NCI-H2196 treated with DMSO at 0.1 percent for 48 hours (cell line): ENCODE results near the gene NCBP3.
"Not testable (repeated sequence)": the region's sequence is repeated elsewhere in the genome, so short reads cannot be mapped to it uniquely, and the experiment has no call there.

Source experiments
- DNase-seq: peaks from one replicate; lab custom pipeline; 2025; ENCODE audit not compliant: unreplicated experiment; lab: John Stamatoyannopoulos, UW

The NCBP3 gene

DNA sequence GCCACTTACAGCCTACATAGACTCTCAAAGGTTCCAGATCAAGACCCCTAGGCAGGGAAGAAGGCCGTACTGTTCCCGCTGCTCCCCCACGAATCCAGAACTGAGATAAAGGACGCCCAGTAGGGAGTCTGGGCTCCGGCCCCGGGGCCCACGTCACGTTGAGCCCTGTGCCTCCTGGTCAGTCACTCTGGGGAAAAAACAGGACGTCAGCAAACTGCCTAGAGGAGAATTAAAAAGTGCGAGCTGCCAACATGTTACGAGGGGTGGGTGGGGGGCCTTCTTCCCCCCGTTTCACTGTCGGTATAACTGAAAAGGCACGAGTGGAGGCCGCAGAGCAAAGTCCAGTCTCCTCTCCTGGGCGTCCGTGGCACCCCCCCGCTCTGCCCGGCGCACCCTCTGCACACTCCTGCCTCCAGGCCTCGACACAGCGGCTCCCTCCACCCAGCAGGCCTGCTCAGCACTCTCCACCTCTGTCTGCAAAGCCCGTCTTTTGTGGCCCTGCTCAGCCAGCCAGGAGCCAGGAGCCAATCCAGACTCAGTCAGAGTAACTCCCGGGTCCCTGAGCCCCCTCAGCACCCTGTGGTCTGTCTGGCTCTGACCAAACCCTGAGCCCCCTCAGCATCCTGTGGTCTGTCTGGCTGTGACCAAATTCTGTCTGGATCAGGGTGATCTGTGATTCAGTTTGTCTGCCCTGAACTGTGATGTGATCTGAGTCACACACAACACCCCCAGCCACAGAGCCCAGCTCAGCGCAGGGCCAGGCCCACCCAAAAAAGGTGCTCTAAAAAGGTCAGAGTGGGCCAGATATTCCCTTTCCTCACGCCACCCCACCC lies 51.3 kb downstream of the NCBP3 start:
- DNase-seq = no peak

DNA sequence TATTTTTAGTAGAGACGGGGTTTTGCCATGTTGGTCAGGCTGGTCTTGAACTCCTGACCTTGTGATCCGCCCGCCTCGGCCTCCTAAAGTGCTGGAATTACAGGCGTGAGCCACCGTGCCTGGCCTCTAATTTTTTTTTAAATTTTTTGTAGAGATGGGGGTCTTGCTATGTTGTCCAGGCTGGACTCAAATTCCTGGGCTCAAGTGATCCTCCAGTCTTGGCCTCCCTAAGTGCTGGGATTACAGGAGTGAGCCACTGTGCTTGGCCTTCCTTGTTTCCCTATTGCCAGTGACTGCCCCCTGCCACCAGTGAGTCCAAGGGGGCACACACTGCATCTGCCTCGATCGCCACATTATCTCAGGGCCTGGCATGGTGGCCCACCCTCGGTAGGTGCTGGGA lies 51.9 kb downstream of the NCBP3 start:
- DNase-seq = not testable (repeated sequence)

DNA sequence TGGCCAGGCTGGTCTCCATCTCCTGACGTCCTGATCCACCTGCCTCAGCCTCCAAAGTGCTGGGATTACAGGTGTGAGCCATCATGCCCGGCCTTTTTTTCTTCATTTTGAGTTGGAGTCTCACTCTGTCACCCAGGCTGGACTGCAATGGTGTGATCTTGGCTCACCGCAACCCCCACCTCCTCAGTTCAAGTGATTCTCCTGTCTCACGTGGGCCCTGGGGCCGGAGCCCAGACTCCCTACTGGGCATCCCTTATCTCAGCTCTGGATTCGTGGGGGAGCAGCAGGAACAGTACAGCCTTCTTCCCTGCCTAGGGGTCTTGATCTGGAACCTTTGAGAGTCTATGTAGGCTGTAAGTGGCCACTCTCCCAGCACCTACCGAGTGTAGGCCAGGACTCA lies 52.8 kb downstream of the NCBP3 start:
- not testable (repeated sequence) for DNase-seq

DNA sequence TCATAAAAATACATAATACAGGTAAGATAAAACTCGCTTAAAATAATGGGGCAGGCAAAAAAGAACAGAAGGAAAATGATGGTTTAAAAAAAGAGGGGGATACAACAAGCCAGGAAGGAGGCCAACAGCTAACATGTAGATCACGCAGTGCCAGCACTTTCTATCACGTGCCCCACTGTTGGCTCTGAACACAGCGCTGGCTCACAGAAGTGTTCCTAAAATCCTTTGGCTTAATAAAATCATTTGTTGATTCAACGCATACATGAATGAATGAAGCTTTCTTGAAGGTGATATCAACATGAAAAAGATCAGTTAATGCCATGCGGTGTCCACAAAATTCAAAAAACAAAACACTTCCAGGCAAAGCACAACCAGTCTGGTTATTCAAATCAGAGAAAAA lies 53.6 kb downstream of the NCBP3 start:
- no peak for DNase-seq

DNA sequence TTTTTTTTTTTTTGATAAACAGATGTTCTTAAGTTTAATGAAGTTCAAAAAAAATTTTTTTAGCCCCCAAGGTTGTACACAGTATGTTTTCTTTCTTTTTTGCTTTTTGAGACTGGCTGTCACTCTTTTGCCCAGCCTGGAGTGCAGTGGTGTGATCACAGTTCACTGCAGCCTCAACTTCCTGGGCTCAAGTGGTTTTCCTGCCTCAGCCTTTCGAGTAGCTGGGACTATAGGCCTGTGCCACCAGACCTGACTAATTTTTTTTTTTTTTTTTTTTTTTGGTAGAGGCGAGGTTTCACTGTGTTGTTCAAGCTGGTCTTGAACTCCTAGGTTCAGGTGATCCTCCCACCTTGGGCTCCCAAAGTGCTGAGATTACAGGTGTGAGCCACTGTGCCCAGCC lies 57.8 kb downstream of the NCBP3 start:
- no peak for DNase-seq

DNA sequence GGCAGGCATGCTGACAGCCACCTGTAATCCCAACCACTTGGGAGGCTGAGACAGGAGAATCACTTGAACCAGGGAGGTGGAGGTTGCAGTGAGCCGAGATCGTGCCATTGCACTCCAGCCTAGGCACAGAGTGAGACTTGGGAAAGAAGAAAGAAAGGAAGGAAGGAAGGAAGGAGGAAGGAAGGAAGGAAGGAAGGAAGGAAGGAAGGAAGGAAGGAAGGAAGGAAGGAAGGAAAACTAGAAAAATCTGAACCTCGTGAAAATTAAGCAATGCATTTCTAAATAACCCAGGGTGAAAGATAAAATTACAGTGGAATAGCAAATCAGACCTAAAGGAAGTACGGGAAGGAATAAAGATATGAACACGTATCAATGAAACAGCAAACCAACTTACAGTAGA lies 60.7 kb downstream of the NCBP3 start:
- not testable (repeated sequence) for DNase-seq

DNA sequence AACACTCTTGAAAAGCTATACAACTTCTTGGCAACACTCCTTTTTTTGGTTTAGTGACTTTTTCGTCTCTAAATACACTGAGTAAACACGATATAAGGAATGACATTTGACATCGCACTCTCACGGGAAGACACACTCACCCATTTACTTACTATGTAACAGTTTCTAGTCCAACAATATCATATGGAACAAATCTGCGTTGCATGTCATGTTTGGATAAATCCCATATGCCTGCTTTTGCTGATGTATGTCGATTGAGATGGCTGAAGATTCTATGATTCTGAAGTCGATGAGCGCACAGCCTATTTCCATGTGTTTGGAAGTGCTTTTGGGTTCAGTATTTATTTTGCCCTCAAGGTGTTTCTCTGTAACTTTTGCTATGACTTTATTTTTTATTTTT lies 63.3 kb downstream of the NCBP3 start:
- DNase-seq = no peak

DNA sequence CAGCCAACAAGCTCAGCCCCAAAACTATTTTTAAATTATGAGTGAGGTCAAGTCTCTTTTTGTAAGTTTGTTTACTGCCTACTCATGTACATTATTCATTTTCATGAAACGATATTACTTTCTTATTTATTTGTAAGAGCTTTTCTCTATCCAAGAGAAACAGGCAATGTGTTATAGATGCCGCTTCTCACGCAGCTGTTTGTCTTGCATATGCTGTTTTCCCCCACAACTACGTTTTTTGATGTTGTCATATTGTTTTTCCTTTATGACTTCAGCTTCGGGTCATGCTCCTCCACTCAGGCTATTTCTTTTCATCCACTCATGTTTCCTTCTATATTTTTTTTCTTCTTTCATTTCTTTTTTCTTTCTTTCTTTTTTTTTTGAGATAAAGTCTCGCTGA lies 65.1 kb downstream of the NCBP3 start:
- DNase-seq = no peak

DNA sequence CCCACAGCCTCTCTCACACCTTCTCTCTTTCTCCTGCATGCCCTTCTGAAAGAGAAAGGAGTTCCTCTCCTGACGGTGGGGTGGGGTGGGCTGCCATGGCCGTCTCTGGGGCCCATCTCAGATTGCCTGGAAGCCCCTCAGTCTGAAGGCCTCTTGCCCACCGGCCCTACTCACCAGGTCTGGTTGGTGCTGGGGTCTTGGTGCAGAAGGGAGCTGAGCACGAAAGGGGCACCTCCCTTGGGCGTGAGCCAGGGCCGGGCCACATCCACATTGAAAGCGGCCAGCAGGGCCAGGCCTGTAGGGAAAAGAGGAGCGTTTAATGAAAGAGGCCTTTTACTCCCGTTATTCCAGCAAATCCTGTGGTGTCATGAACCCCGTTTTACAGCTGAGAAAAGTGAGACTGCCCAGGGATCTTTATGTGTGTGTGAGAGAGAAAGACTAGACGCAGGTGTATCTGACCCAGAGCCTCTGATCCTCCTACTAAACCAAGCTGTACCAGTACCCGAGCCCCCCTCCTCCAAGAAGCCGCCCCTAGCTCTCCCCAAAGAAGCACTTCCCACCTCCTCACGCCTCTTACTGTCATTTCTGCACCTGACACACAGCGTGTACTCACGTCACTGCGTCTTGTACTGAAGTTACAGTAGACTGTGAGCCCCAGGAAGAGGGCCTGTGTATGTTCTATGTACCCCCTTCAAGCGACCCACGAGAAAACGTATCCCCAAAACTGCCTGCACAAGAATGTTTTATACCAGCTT lies 68.5 kb downstream of the NCBP3 start:
- no peak for DNase-seq

DNA sequence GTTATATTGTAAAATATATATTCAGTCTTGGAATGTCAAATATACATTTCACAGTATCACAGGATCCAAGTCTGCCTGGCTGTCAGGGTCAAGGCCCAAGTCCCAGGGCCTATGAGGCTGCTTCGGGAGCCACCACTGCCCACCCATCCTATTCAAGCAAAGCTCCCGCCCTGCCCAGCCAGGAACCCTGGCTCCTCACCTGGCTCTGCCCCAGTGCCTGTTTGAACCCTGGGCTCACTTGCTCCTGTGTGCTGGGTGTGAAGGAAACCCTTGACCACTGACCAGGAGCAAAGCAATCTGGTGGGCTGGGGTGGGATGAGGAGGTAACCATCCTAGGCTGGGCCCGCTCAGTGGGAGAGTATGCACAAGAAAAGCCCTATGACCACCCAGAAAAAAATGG lies 72.1 kb downstream of the NCBP3 start:
- DNase-seq = no peak

DNA sequence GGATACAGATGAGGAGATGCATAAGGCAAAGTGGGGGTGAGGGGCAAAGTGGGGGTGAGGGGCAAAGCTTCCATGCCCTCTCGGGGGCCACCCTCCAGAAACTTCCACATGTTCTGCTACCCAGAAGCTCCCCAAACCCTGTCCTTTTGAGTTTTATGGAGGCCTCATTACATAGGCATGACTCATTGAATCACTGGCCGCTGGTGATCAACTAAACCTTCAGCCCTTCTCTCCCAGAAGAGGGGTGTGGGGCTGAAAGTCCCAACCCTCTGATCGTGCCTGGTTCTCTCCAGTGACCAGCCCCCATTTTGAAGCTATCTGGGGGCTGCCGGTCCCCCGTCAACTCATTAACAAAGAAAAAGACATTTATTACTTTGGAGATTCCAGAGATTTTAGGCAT lies 72.5 kb downstream of the NCBP3 start:
- no peak for DNase-seq

DNA sequence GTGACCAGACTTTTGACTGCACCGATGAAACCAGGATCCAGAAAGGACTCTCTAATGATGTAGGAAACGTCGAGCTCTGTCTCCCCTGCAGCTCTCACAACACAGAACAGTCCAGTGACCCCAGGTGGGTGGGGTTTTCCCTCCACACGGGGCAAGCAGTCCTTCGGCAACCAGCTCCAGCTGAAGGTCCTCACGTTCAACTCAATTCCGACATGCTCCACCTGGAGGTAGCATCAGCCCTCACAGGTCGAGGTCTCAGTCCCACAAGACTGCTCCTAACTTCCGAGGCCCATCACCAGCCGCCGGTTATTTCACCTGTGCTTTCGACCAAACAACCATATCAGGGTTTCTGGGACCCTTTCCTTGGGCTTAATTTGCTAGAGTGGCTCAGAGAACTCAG lies 73.3 kb downstream of the NCBP3 start:
- DNase-seq = no peak

DNA sequence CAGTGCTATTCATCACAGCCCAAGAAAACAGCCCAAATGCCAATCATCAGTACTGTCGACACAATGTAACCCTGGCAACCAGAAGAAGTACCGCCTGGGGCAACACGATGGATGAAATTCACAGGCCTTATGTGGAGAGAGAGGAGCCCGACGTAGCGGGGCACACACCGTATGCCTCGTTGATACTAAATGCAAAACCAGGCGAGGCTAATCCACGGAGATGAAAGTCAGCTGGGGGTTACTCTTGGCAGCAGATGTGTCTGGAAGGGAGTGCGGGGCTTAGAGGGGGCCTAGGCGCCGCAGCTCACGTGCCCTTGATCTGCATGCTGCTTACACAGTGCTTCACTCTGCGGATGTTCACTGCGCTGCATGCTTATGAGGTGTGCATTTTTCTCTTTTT lies 74.9 kb downstream of the NCBP3 start:
- DNase-seq = no peak

DNA sequence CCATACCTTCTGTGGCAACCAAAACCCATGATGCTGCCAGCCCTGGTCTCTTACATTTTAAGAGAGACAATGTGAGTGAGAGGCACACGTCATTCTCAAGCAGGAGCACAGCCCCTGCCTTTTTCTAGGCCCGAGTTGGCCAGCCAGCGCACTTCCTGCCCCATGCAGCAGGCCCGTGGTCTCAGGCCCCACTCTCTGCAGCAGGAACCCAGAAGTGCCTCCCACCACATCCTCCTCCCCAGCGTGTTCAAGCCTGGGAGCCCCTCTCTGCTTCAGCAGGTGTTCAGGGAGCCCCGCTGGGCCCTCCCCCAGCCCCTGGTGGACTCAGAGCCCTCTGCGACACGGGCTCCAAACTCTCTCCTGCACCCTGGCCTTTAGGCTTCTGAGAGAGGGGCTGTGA lies 75.6 kb downstream of the NCBP3 start:
- no peak for DNase-seq

DNA sequence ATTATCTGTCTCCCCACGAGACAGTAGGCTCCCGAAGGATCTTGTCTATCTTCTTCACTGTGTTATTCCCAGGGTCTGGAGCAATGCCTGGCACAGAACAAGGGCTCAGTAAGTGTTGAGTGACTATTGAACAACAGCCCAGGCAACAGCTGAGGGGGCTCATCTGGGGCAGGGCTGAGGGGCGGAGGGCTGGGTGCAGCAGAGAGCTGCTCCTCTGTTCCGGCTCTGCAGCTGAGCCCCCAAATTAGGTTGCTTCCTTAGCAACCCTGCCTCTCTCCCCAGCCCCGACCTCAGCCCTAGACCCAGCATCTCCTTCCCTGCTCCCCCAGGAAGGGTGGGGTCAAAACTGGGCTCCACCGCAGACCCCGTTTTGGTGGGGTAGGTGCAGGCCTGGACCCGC lies 77.3 kb downstream of the NCBP3 start:
- no peak for DNase-seq

DNA sequence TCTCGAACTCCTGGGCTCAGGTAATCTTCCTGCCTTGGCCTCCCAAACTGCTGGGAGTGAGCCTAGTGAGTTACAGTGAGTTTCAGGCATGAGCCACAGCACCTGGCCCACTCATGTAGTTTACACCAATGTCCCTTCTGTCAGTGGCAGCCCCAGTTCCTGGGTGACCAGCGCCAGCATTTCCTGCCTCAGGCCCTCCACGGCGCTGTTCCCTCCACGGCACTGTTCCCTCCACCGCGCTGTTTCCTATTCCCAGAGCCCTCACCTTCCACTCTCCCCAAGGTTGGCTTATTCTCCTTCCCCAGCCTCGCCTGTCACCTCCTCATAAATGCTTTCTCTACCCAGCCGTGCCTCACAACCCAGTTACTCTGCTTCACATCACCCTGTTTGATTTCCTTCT lies 77.7 kb downstream of the NCBP3 start:
- no peak for DNase-seq

DNA sequence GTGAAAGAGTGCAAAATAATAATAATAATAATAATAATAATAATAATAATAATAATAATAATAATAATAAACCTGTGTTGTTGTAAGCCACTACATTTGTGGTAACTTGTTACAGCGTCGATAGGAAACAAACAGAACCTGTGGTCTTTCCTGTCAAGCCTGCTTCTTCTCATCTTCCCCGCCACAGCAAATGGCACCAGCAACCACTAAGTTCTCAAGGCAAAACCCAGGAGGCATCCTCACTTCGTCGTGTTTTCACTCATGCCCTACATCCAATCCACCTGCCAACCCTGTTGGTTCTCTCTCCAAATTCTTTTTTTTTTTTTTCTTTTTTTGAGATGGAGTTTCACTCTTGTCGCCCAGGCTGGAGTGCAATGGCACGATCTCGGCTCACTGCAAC lies 79.3 kb downstream of the NCBP3 start:
- no peak for DNase-seq

DNA sequence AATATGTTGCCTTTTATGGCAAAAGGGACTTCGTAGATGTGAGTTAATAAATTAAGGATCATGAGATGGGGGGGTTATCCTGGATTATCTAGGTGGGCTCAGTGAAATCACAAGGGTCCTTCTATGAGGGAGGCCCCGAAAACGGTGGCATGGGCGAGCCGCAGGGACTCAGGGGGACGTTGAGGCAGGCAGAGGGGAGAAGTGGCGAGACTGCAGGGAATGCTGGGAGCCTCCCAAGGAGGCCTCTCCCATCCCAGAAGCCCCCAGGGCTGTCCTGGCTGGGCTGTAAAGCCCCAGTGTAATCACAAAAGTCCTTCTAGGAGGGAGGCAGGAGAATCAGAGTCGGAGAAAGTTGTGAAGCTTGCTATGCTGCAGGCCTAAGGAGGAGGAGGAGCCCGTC lies 80.1 kb downstream of the NCBP3 start:
- no peak for DNase-seq

DNA sequence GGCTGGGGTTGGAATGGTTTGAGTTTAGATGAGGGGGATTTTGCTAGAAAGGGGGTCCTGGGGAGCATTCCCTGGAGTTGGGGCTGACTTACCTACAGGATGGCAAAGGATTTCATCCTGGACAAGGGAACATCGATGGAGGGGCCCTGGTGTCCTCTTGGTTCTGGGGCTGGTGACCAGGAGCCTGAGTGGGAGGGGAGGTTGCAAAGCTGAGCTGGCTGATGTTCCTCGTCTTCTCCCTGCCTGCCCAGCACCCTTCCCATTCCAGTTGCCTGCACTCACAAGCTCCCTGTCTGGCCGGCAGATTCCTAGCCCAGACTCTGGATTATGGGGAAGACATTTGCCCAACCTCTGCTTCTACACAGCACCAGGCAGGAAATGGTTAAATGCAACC lies 82.3 kb downstream of the NCBP3 start:
- DNase-seq = no peak

DNA sequence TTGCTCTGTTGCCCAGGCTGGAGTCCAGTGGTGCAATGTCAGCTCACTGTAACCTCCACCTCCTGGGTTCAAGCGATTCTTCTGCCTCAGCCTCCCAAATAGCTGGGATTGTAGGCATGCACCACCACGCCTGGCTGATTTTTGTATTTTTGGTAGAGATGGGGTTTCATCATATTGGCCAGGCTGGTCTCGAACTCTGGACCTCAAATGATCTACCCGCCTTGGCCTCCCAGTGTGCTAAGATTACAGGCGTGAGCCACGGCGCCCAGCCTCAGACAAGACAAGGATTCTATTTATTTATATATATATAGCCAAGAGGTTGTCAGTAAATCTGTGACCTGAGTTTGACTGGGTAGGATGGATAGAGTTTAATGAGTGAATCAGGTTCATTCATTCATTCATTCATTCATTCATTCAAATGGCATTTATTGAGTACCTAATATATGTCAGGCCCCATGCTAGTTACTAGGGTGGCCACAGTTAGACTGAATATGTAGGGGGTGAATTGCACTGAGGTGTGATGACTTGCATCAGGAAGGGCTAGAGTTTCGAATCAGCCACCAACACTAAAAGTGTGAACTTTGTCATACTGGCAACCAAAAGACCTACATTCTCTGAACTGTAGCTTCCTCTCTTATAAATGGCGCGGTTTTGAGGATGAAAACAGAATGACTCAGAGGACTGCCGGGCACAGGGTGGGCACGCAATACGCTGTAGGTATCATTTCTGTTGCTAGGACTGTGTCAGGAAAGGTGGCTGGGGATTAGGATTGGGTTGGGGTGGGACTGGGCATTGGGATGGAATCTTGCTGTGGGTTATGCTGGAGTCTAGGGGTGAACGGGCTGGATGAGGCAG lies 82.9 kb downstream of the NCBP3 start:
- DNase-seq = no peak

DNA sequence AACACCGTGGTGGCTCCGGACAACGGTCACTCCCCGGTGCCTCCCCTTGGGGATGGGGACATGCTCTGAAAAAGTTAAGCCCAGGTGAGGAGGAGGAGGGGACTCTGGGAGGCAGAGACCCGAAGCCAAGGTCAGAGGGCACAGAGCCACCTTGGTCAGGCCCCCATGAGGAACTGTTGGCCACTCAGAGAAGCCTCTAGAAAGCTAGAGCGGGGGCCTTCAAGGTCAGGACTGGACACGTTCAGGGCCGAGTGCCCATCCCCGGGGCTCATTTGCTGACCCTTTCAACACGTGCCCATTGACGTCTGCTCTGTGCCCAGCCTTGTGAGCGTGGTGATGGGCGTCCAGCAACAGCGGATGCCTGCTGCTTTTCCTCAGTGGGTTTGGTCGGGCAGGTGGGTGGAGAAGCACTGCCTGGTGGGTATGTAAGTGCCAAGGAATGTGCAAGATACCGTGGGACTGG lies 84.1 kb downstream of the NCBP3 start:
- DNase-seq = no peak
